ENCODE results near the gene SRSF12. TPM values are rescaled to one million over a fixed set of nuclear protein-coding genes. Genes with fewer than 3 reads are reported as not detected.

The SRSF12 gene
- total RNA-seq, 2 donors from 2014 or later, result 9.2 to 17.8 TPM

- Mint-ChIP-seq H3K4me3 (peak overlapping the region; percentile 52), H3K27ac (no peak overlapping the region), H3K9me3 (peaks cover 2% of the 10 kb centered on the region), H3K36me3 (ENCODE audit: low read depth) (no peaks in the 10 kb centered on the region), H3K4me1 (no peaks in the 10 kb centered on the region), H3K27me3 (ENCODE audit: insufficient read depth) (peaks cover 67% of the 10 kb centered on the region)
- no peaks in the 10 kb centered on the region for H3K9me3 ChIP-seq (ENCODE audit: control insufficient read depth, low read length)
- TF ChIP-seq CTCF (conservative IDR thresholded peaks at IDR 0.05), result no peak
- H3K27me3 ChIP-seq (ENCODE audit: control insufficient read depth, insufficient read depth, low read length, poor library complexity, severe bottlenecking), result peaks cover 43% of the 10 kb centered on the region
- H3K36me3 ChIP-seq (ENCODE audit: control insufficient read depth, insufficient read depth, low read length), result no peaks in the 10 kb centered on the region
- H3K4me1 ChIP-seq (ENCODE audit: control insufficient read depth, insufficient read depth, low read length), result no peaks in the 10 kb centered on the region
- no peak overlapping the region for H3K27ac ChIP-seq (ENCODE audit: low read depth, low read length)
- peak overlapping the region; percentile 78 for H3K4me3 ChIP-seq (ENCODE audit: low read length)
- WGBS, 2 experiments (ENCODE audit: insufficient coverage in 1 of 2, insufficient read length in 1 of 2), result 13 to 28% methylated on average over 15 to 25 of the region's 26 CpGs
- DNase-seq, result no peak
- H3K9ac ChIP-seq (ENCODE audit: extremely low read depth, low read length, poor library complexity, severe bottlenecking), result no peak overlapping the region
Measured at GRCh38 chr6:89146718-89147700, 29.1 kb upstream of the SRSF12 start.

GRCh38 chr6:89145956-89146717, 28.3 kb upstream of the SRSF12 start, which contains the start of gene PM20D2:
Gene PM20D2, plus strand, starts transcription at chr6:89146055. Its CDS starts 90 bp downstream, at chr6:89146145.
- peak; percentile 84 for DNase-seq
- no peaks in the 10 kb centered on the region for H3K36me3 ChIP-seq (ENCODE audit: control insufficient read depth, insufficient read depth, low read length)
- Mint-ChIP-seq H3K4me3 (peak within 1 kb of the TSS; percentile 52), H3K27ac (no peak within 1 kb of the TSS), H3K4me1 (no peaks in the 10 kb centered on the region), H3K36me3 (ENCODE audit: low read depth) (no peaks in the 10 kb centered on the region), H3K9me3 (peaks cover 2% of the 10 kb centered on the region), H3K27me3 (ENCODE audit: insufficient read depth) (peaks cover 74% of the 10 kb centered on the region)
- peaks cover 43% of the 10 kb centered on the region for H3K27me3 ChIP-seq (ENCODE audit: control insufficient read depth, insufficient read depth, low read length, poor library complexity, severe bottlenecking)
- peak within 1 kb of the TSS; percentile 78 for H3K4me3 ChIP-seq (ENCODE audit: low read length)
- 0 to 1% methylated on average over 49 to 102 of the region's 102 CpGs for WGBS, 2 experiments (ENCODE audit: insufficient coverage in 1 of 2, insufficient read length in 1 of 2)
- H3K9me3 ChIP-seq (ENCODE audit: control insufficient read depth, low read length), result no peaks in the 10 kb centered on the region
- TF ChIP-seq CTCF (conservative IDR thresholded peaks at IDR 0.05), result no peak
- no peak within 1 kb of the TSS for H3K27ac ChIP-seq (ENCODE audit: low read depth, low read length)
- H3K9ac ChIP-seq (ENCODE audit: extremely low read depth, low read length, poor library complexity, severe bottlenecking), result no peak within 1 kb of the TSS
- no peaks in the 10 kb centered on the region for H3K4me1 ChIP-seq (ENCODE audit: control insufficient read depth, insufficient read depth, low read length)

- 29 to 45% methylated on average over 12 to 17 of the region's 17 CpGs for WGBS, 2 experiments (ENCODE audit: insufficient coverage in 1 of 2, insufficient read length in 1 of 2)
- H3K27ac ChIP-seq (ENCODE audit: low read depth, low read length), result no peak overlapping the region
- peak overlapping the region; percentile 78 for H3K4me3 ChIP-seq (ENCODE audit: low read length)
- Mint-ChIP-seq H3K4me1 (no peaks in the 10 kb centered on the region), H3K4me3 (peak overlapping the region; percentile 49), H3K36me3 (ENCODE audit: low read depth) (no peaks in the 10 kb centered on the region), H3K9me3 (peaks cover 2% of the 10 kb centered on the region), H3K27me3 (ENCODE audit: insufficient read depth) (peaks cover 82% of the 10 kb centered on the region), H3K27ac (no peak overlapping the region)
- H3K9ac ChIP-seq (ENCODE audit: extremely low read depth, low read length, poor library complexity, severe bottlenecking), result no peak overlapping the region
- no peak for TF ChIP-seq CTCF (conservative IDR thresholded peaks at IDR 0.05)
- no peaks in the 10 kb centered on the region for H3K4me1 ChIP-seq (ENCODE audit: control insufficient read depth, insufficient read depth, low read length)
- DNase-seq, result no peak
- H3K27me3 ChIP-seq (ENCODE audit: control insufficient read depth, insufficient read depth, low read length, poor library complexity, severe bottlenecking), result peaks cover 43% of the 10 kb centered on the region
- H3K36me3 ChIP-seq (ENCODE audit: control insufficient read depth, insufficient read depth, low read length), result no peaks in the 10 kb centered on the region
- H3K9me3 ChIP-seq (ENCODE audit: control insufficient read depth, low read length), result no peaks in the 10 kb centered on the region
Measured at GRCh38 chr6:89145091-89145955, 27.5 kb upstream of the SRSF12 start.

Measured in endodermal cell (in vitro differentiated cells).